SIG-M5 treated with dmso at 0.1 percent for 504 hours (cell line): ENCODE data around the gene CNTRL.
"Not testable (repeated sequence)": the region's sequence is repeated elsewhere in the genome, so short reads cannot be mapped to it uniquely, and the experiment has no call there.

Experiments used
- DNase-seq: peaks from one replicate; lab custom pipeline; 2025; ENCODE audit not compliant: unreplicated experiment; lab: John Stamatoyannopoulos, UW

The CNTRL gene

GRCh38 chr9:121067640-121068039 is 7.1 kb upstream of the CNTRL start:
- peak; percentile 23 for DNase-seq

DNA sequence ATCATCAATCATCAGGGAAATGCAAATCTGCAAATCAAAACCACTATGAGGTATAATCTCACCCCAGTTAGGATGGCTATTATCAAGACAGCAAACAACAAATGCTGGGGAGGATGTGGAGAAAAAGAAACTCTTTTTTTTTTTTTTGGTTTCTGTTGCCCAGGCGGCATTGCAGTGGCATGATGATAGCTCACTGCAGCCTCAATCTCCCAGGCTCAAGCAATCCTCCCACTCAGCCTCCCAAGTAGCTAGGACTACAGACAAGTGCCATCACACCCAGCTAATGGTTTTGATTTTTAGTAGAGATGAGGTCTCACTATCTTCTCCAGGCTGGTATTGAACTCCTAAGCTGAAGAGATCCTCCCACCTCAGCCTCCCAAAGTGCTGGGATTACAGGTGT is 5.4 kb upstream of the CNTRL start:
- DNase-seq: no peak

GRCh38 chr9:121071370-121071755 is 3.4 kb upstream of the CNTRL start:
- DNase-seq: peak; percentile 55

DNA sequence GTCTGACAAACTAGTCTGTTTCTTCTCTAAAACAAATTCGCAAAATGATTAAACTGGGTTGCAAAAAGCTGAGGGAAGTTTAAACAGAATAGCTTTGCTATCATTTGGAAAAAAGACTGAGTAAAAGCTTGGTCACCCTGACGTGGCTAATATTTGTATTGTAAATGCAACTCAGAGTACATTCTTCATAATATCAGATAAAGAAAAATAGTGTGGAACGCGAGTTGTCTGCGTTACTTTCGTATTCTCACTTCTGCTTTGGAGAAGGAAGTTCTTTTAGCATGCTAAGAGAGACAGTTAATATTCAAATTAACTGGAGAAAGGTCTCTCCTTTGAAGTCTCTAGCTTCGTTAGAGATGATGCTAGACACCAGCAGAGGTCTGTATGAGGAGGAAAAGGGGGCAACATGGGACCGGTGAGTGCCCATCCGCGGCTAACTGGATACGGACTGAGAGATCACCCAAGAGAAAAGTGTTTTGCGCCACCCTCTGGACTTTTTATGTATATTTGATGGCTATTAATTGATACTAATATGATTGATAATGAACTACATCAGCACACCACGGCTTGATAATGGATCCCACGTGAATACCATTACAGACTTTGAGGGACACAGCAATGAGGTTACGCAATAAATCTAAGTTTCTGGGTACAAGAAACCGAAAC is 2.9 kb upstream of the CNTRL start:
- peak; percentile 84 for DNase-seq

- peak; percentile 88 for DNase-seq
Observed at GRCh38 chr9:121073038-121073437, 1.7 kb upstream of the CNTRL start.

GRCh38 chr9:121075251-121076036 is 689 bp downstream of the CNTRL start:
- DNase-seq: peak; percentile 63

DNA sequence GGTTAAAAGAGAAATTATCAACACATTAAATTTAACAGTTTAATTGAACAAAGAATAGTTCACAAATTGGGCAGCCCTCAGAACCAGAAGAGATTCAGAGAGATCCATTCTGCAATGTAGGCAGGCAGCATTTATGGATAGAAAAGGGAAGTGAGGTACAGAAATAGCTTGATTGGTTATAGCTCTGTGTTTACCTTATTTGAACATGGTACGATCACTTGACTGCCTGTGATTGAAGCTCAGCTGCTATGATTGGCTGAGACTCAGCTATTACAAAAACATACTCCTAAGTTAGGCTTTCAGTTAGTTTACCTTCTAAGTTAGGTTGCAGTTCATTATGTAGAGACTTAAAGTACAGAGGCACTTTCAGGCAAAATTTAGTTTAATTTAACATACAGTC is 7.3 kb downstream of the CNTRL start:
- DNase-seq: peak; percentile 40

DNA sequence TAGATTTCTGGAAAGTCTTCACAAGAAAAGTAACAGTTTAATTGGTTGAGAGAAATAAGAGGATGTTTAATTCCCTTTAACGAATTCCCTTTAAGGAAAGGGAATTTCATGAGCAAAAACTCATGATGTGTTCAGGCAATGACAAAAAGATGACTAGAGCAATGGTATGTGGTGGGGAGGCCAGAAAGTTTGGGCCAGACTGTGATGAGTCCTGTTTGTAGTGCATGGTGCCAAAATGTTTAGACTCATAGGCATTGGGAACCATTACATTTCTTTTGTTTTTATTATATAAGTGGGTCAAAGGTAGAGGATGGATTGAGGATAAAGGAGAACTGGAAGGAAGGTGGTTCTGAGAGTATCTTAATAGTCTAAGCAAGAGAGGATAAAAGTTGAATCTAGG is 10.9 kb downstream of the CNTRL start:
- DNase-seq: no peak

DNA sequence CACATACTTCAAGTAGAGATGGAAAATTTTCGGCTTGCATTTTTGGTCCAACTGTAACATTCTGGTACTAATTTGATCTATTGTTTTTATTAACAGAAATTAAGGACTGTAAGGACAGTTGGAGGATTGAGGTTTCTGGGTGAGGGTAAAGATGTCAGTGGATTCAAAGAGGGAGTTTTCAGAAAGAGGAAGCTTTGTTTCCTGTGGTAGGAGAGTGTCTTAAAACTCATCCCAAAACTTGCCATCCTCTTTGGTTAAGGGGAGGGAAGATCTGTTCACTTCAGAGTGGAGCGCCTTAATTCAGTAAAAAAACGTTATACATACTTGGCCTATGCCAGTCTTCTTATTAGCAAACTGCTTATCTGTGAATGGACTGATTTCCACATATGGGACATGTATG is 13.8 kb downstream of the CNTRL start:
- peak; percentile 69 for DNase-seq

- DNase-seq: not testable (repeated sequence)
Observed at GRCh38 chr9:121090743-121091142, 16.0 kb downstream of the CNTRL start.

DNA sequence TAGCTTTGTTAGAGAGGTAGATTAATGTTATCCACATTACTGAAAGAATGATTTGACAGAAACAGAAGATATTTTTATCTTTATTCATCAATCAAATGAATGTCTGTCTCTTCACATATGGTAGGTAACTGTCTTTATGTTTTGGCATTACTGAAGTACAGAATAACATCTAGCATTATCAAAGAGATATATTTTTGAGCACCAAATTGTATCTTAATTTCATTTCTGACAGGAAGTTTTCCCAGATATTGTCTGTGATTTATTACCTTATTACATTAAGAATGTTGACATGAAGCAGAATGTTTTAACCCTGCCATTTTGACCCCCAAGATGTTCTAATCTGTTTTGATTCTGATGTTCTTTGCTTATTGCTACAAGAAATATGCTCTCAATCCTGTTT is 20.3 kb downstream of the CNTRL start:
- DNase-seq: no peak

DNA sequence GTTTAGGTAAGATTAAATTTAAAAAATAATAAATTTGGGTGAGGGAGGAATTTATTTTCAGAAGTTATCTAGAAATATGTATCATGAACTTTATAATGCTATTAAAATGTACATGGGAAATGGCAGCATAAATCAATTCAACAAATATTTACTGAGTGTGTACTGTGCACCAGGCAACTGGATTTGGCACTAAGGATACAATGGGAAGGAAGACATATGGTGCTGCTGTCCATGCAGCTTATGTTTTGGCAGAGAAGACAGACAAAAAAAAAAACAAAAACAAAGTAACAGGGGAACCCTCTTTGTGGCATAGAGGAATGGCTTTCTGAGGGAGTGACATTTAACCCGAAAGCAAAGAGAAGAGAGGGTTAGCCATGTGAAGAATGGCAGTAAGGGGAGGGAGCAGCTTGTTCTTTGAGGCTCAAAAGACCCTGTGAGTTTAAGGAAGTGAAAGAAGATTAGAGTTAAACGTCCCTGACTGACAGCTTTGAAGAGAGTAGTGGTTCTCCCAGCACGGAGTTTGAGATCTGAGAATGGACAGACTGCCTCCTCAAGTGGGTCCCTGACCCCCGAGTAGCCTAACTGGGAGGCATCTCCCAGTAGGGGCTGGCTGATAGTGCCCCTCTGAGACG is 23.9 kb downstream of the CNTRL start:
- peak; percentile 40 for DNase-seq

DNA sequence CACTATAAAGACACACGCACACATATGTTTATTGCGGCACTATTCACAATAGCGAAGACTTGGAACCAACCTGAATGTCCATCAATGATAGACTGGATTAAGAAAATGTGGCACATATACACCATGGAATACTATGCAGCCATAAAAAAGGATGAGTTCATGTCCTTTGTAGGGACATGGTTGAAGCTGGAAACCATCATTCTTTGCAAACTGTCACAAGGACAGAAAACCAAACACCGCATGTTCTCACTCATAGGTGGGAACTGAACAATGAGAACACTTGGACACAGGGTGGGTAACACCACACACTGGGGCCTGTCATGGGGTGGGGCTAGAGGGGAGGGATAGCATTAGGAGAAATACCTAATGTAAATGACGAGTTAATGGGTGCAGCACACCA is 29.3 kb downstream of the CNTRL start:
- not testable (repeated sequence) for DNase-seq

- no peak for DNase-seq
Observed at GRCh38 chr9:121105531-121105930, 30.8 kb downstream of the CNTRL start.

GRCh38 chr9:121107029-121107428 is 32.3 kb downstream of the CNTRL start:
- peak; percentile 42 for DNase-seq

GRCh38 chr9:121107881-121108280 is 33.1 kb downstream of the CNTRL start:
- DNase-seq: peak; percentile 71

DNA sequence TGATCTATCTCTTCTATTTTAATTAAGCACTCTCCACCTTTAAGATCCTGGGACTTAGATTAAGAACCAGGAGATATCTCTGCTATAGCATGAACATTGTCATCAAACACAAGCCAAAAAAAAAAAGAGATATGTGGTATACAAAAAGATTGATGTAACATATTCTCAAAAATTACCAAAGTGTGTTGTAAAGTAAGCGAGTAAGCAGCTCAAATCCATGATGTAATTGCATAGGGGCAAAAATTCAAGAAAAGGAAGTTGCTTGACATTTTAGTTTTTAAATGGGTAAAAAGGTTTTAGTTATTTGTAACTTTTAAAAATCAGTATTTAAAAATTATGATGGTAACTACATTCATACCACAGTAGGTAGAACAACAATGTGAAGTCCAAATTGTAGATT is 40.7 kb downstream of the CNTRL start:
- peak; percentile 14 for DNase-seq

- DNase-seq: no peak
Observed at GRCh38 chr9:121118266-121118665, 43.5 kb downstream of the CNTRL start.

- no peak for DNase-seq
Observed at GRCh38 chr9:121120386-121120785, 45.6 kb downstream of the CNTRL start.

- DNase-seq: peak; percentile 98
Observed at GRCh38 chr9:121121582-121122087, 46.9 kb downstream of the CNTRL start.

DNA sequence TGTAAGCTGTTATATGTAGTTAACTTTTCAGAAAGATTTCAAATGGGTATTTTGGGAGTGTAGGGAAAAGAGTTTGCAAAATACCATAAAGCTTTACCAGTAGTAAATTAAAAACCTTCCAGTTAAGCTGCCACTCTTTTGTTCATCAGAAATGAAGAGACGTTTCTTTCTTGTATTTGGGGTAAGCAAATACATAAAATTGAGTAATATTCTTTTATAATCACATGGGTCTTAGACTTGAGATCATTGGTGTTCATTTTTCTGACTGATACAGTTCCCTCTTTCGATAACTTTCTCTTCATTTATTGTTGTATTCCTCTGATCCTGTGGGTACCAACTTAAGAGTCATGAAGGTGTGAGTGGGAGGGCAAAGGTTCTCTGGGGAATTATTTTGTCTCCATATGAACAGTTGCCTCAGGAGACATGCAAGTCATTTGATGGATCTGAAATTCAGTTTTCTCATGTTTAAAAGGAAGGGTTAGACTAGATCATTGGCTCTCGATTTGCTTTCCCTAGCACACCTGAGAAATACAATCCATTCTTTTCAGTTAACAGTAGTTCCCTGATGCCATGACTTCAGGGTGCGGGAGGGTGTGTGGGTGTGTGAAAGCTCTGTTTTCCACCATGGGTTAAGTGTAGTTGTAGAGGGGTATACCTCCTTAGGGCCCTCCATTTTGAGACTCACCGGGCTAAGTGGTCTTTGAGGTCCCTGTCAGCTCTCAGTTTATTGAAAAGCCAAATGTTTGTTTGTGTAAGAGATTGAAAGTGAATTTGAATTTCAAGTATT is 47.7 kb downstream of the CNTRL start:
- DNase-seq: no peak
